SK-N-SH treated with all-trans-retinoic acid at 6 μM for 48 hours (cell line): ENCODE results near the gene CMKLR1.

Source experiments
- ATAC-seq: fragments of 200-7000 bp; cut with Tn5 transposase; 3 replicates; pipeline ENCODE4 v1.9.1; 2020; ENCODE audit warnings: mild to moderate bottlenecking, moderate library complexity
- ARNTL ChIP-seq: fragments of 450-650 bp; formaldehyde crosslinking; IDR thresholded peaks from 2 replicates; pipeline ENCODE4 v1.5.0; 2020; ENCODE audit warnings: low read depth, mild to moderate bottlenecking, moderate library complexity, borderline replicate concordance
- BACH2 ChIP-seq: fragments of 250-450 bp; sonication (Bioruptor Pico); IDR thresholded peaks from 2 replicates; pipeline ENCODE4 v1.9.0; 2021; ENCODE audit warnings: mild to moderate bottlenecking, borderline replicate concordance
- CREB5 ChIP-seq: fragments of 250-450 bp; sonication (Bioruptor Pico); IDR thresholded peaks from 2 replicates; pipeline ENCODE4 v1.5.1; 2020; ENCODE audit warnings: low read depth, mild to moderate bottlenecking, moderate library complexity
- CSDC2 ChIP-seq: fragments of 250-450 bp; sonication (Bioruptor Pico); IDR thresholded peaks from 2 replicates; pipeline ENCODE4 v1.5.0; 2020; ENCODE audit warnings: mild to moderate bottlenecking, moderate library complexity
- CSRNP3 ChIP-seq: fragments of 250-450 bp; sonication (Bioruptor Pico); IDR thresholded peaks from 2 replicates; pipeline ENCODE4 v1.5.1; 2021; ENCODE audit warnings: mild to moderate bottlenecking, moderate library complexity
- ESRRG ChIP-seq: fragments of 250-450 bp; sonication (Bioruptor Pico); IDR thresholded peaks from 2 replicates; pipeline ENCODE4 v1.6.1; 2021; ENCODE audit warnings: mild to moderate bottlenecking
- GLIS3 ChIP-seq: fragments of 250-450 bp; sonication (Bioruptor Pico); IDR thresholded peaks from 2 replicates; pipeline ENCODE4 v1.5.0; 2020; ENCODE audit warnings: mild to moderate bottlenecking, moderate library complexity
- ISL1 ChIP-seq: fragments of 250-450 bp; sonication (Bioruptor Pico); IDR thresholded peaks from 2 replicates; pipeline ENCODE4 v2.1.2; 2022; ENCODE audit warnings: mild to moderate bottlenecking, moderate library complexity
- OSR1 ChIP-seq: fragments of 250-450 bp; sonication (Bioruptor Pico); IDR thresholded peaks from 2 replicates; pipeline ENCODE4 v1.8.0; 2022; ENCODE audit warnings: moderate library complexity, mild to moderate bottlenecking, inconsistent platforms
- PATZ1 ChIP-seq: fragments of 250-450 bp; sonication (Bioruptor Pico); IDR thresholded peaks from 2 replicates; pipeline ENCODE4 v1.8.0; 2020; ENCODE audit warnings: mild to moderate bottlenecking, moderate library complexity, borderline replicate concordance
- POU6F1 ChIP-seq: fragments of 250-450 bp; sonication (Bioruptor Pico); IDR thresholded peaks from 2 replicates; pipeline ENCODE4 v1.8.0; 2021; ENCODE audit warnings: low read depth, mild to moderate bottlenecking, moderate library complexity, borderline replicate concordance
- PPARA ChIP-seq: fragments of 250-450 bp; sonication (Bioruptor Pico); IDR thresholded peaks from 2 replicates; pipeline ENCODE4 v1.5.0; 2020; ENCODE audit warnings: mild to moderate bottlenecking, borderline replicate concordance
- RARB ChIP-seq: fragments of 250-450 bp; sonication (Bioruptor Pico); IDR thresholded peaks from 2 replicates; pipeline ENCODE4 v1.8.0; 2021; ENCODE audit warnings: mild to moderate bottlenecking, moderate library complexity
- SNAI2 ChIP-seq: fragments of 250-450 bp; sonication (Bioruptor Pico); IDR thresholded peaks from 2 replicates; pipeline ENCODE4 v1.5.0; 2020; ENCODE audit warnings: mild to moderate bottlenecking, moderate library complexity
- TCF4 ChIP-seq: fragments of 250-450 bp; sonication (Bioruptor Pico); IDR thresholded peaks from 2 replicates; pipeline ENCODE4 v1.8.0; 2021; ENCODE audit warnings: mild to moderate bottlenecking, moderate library complexity, borderline replicate concordance
- TOX ChIP-seq: fragments of 250-450 bp; sonication (Bioruptor Pico); IDR thresholded peaks from 2 replicates; pipeline ENCODE4 v1.8.0; 2021; ENCODE audit warnings: mild to moderate bottlenecking, moderate library complexity, borderline replicate concordance
- ZFP3 ChIP-seq: fragments of 250-450 bp; sonication (Bioruptor Pico); IDR thresholded peaks from 2 replicates; pipeline ENCODE4 v1.5.0; 2020; ENCODE audit warnings: mild to moderate bottlenecking, moderate library complexity
- ZFP30 ChIP-seq: fragments of 450-650 bp; formaldehyde crosslinking; IDR thresholded peaks from 2 replicates; pipeline ENCODE4 v1.5.0; 2022; ENCODE audit warnings: mild to moderate bottlenecking, moderate library complexity
- ZNF565 ChIP-seq: fragments of 450-650 bp; formaldehyde crosslinking; conservative IDR thresholded peaks from 2 replicates; pipeline ENCODE4 v1.5.0; 2020; ENCODE audit warnings: low read depth, mild to moderate bottlenecking, moderate library complexity
- ZNF70 ChIP-seq: fragments of 450-650 bp; formaldehyde crosslinking; IDR thresholded peaks from 2 replicates; pipeline ENCODE4 v1.5.0; 2020; ENCODE audit warnings: mild to moderate bottlenecking, moderate library complexity

Gene CMKLR1

GRCh38 chr12:108253540-108253939 lies 85.6 kb downstream of the CMKLR1 start:
- TF ChIP-seq ZNF565 (CRISPR knock-in tag): no peak
- no peak for TF ChIP-seq ARNTL (CRISPR knock-in tag)
- TF ChIP-seq GLIS3 (CRISPR knock-in tag): no peak
- TF ChIP-seq SNAI2: no peak
- TF ChIP-seq ZFP3 (CRISPR knock-in tag): no peak
- no peak for TF ChIP-seq ISL1 (CRISPR knock-in tag)
- TF ChIP-seq CSRNP3 (CRISPR knock-in tag): no peak
- TF ChIP-seq PPARA: no peak
- no peak for TF ChIP-seq ZNF70 (CRISPR knock-in tag)
- TF ChIP-seq CSDC2 (CRISPR knock-in tag): no peak
- no peak for TF ChIP-seq TCF4 (CRISPR knock-in tag)
- TF ChIP-seq ZFP30 (CRISPR knock-in tag): no peak
- TF ChIP-seq ESRRG (CRISPR knock-in tag): no peak
- TF ChIP-seq BACH2 (CRISPR knock-in tag): no peak
- TF ChIP-seq CREB5: no peak
- TF ChIP-seq TOX (CRISPR knock-in tag): no peak
- TF ChIP-seq POU6F1: no peak
- no peak for ATAC-seq

- ATAC-seq: no peak
- TF ChIP-seq ZFP3 (CRISPR knock-in tag): no peak
These were observed 86.6 kb downstream of the CMKLR1 start for GRCh38 chr12:108252523-108252922.

- ATAC-seq: no peak
- no peak for TF ChIP-seq OSR1 (CRISPR knock-in tag)
These were observed 91.1 kb downstream of the CMKLR1 start for GRCh38 chr12:108248011-108248410.

GRCh38 chr12:108247130-108247529 lies 92.0 kb downstream of the CMKLR1 start:
- TF ChIP-seq ZNF565 (CRISPR knock-in tag) (no peak), RARB (no peak), ESRRG (CRISPR knock-in tag) (no peak), ZFP3 (CRISPR knock-in tag) (no peak), ARNTL (CRISPR knock-in tag) (no peak), PATZ1 (CRISPR knock-in tag) (no peak), ZNF70 (CRISPR knock-in tag) (no peak), ISL1 (CRISPR knock-in tag) (no peak), OSR1 (CRISPR knock-in tag) (no peak), CREB5 (no peak), POU6F1 (no peak), CSDC2 (CRISPR knock-in tag) (no peak), SNAI2 (no peak)
- TF ChIP-seq, all 23 proteins: peak for 0
- ATAC-seq: no peak
